Astrocyte of the cerebellum (primary cell): ENCODE measurements around the gene PPP3CA.

Experiments
- DNase-seq: peaks from one replicate; pipeline ENCODE4 v3.0.0-alpha.2; 2011; ENCODE audit warnings: low read depth
- H3K4me3 ChIP-seq: 2 replicates; pipeline ENCODE4 v1.5.1; 2011; ENCODE audit warnings: mild to moderate bottlenecking, low read depth, low read length, moderate library complexity
- CTCF ChIP-seq: IDR thresholded peaks from 2 replicates; pipeline ENCODE4 v1.5.1; 2012; ENCODE audit warnings: low read length, low read depth, moderate library complexity, mild to moderate bottlenecking; ENCODE audit errors: missing control alignments
- in situ Hi-C: cut with HindIII; loops from 2 replicates; pipeline ENCODE4 v1.10.0; 2017; ENCODE audit warnings: low sequenced_read_pairs

Gene PPP3CA

GRCh38 chr4:101287324-101287723, 60.0 kb downstream of the PPP3CA start:
- TF ChIP-seq CTCF: no peak
- no peak overlapping the region for H3K4me3 ChIP-seq
- DNase-seq: no peak
- in situ Hi-C loops: no loop called here

GRCh38 chr4:101286663-101287062, 60.7 kb downstream of the PPP3CA start:
- DNase-seq: no peak
- no peak overlapping the region for H3K4me3 ChIP-seq
- in situ Hi-C loops: no loop called here
- TF ChIP-seq CTCF: no peak

GRCh38 chr4:101285985-101286384, 61.3 kb downstream of the PPP3CA start:
- in situ Hi-C loops: no loop called here
- TF ChIP-seq CTCF: no peak
- DNase-seq: no peak
- H3K4me3 ChIP-seq: no peak overlapping the region

GRCh38 chr4:101284546-101284945, 62.8 kb downstream of the PPP3CA start:
- in situ Hi-C loops: loop anchor here (5.0 kb wide), 1 partner anchor 58 kb away; no protein-coding TSS in a partner anchor
- DNase-seq: no peak
- H3K4me3 ChIP-seq: no peak overlapping the region
- no peak for TF ChIP-seq CTCF

GRCh38 chr4:101283434-101283833, 63.9 kb downstream of the PPP3CA start:
- TF ChIP-seq CTCF: no peak
- no peak overlapping the region for H3K4me3 ChIP-seq
- in situ Hi-C loops: loop anchor here (5.0 kb wide), 1 partner anchor 59 kb away; no protein-coding TSS in a partner anchor
- DNase-seq: no peak

- DNase-seq: no peak
- no peak for TF ChIP-seq CTCF
- H3K4me3 ChIP-seq: no peak overlapping the region
- in situ Hi-C loops: loop anchor here (5.0 kb wide), 1 partner anchor 60 kb away; no protein-coding TSS in a partner anchor
Measured at GRCh38 chr4:101282076-101282844, 65.1 kb downstream of the PPP3CA start.
